Stimulated activated CD8-positive, alpha-beta memory T cell treated with anti-CD3 and anti-CD28 coated beads, Interleukin-2, amount 100 ng/mL, for 1 hour (primary cell): ENCODE measurements around the gene TRIM7.
A peak's percentile ranks its signal among the peaks of the same experiment; 100 is the strongest.
"Not testable (repeated sequence)": the region's sequence is repeated elsewhere in the genome, so short reads cannot be mapped to it uniquely, and the experiment has no call there.

ENCODE experiments used
- DNase-seq, 2 donors: peaks; one replicate each; pipeline ENCODE4 v3.0.0-alpha.2; 2020; ENCODE audit warnings: low read depth in 2 of 2

The TRIM7 gene

DNA sequence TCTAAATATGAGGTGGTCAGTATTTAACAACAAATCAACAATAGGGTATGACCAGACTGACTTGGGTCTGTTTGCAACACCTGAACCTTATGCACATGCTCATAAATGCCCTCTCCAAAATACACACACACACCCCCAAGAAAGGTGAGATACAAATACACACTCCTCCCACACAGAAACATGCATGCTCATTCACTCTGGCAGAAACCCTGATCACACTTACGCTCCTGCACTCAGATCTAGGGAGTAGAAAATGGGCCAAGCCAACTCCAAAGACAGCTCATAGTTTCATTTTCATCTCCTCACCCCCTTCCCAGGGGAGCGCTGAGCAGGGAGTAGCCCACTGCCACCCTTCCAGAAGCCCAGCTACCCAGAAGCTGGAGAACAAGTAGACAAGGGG is 11.3 kb downstream of the TRIM7 start:
- DNase-seq, result no peak

DNA sequence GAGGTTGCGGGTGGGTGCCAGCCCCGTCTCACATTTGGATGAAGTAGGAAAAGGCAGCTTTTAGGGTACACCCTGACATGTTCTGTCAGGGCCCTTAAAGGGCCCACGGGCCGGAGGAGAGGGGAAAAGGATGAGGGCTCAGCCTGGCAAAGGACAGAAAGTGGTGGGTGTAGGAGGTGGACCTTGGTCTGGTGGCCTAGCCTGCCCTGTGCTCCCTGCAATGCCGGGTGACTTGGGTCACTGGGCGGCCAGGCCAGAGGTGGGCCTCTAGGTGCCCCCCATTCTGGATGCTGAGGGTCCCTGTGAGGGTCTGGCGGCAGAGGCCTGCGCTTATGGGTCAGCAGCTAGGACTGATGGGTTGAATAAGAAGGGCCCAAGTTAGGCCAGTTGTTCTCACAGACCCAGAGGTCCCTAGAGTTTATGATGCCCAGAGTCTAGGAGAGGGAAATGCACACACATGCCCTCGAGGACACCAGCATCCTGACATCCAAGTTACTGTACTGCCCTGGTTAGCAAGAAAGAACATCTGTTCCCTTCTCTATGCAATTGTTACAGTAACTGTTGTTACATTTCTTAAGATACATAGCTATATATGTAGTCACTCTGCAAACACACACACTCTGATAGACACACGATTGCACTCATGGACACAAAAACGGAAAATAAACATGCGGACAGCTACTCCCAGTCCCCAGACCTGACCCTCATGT is 12.5 kb downstream of the TRIM7 start:
- no peak for DNase-seq

DNA sequence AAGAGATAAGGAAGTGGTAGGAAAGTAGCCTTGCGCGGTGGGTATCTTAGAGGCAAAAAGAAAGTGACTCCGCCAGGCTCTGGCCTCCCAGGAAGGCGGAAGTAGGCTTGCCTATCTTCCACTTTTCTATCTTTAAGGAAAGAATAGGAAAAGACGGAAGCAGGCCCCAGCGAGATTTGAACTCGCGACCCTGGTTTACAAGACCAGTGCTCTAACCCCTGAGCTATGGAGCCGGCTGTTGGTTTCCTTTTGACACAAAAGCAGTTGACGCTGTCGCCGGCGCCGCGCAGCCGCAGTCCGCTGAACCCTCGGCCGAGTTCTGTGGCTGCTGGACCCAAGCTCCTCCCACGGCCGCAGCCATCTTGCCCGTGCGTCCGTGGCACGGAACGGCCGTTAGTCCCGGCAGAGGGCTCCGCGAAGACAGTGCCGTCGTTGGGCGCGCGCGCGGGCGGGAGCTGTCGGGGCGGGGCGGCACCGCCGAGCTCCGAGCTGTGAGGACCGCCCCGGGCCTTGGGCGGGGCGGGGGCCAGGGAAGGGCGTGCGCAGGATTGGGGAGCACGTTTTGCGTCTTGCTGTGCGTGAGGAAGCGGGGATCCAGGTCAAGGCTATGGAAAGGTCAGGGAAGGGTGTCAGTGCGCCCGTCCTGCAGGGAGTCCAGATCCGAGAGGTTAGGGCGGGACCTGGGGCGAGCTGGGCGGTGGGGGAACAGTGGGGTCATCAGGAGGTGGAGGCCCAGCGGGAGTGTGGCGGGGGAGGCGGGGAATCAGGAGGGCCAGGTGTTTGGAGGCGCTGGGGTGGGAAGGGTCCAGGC is 13.3 kb downstream of the TRIM7 start:
- DNase-seq, result peak; percentile 90 to 97

DNA sequence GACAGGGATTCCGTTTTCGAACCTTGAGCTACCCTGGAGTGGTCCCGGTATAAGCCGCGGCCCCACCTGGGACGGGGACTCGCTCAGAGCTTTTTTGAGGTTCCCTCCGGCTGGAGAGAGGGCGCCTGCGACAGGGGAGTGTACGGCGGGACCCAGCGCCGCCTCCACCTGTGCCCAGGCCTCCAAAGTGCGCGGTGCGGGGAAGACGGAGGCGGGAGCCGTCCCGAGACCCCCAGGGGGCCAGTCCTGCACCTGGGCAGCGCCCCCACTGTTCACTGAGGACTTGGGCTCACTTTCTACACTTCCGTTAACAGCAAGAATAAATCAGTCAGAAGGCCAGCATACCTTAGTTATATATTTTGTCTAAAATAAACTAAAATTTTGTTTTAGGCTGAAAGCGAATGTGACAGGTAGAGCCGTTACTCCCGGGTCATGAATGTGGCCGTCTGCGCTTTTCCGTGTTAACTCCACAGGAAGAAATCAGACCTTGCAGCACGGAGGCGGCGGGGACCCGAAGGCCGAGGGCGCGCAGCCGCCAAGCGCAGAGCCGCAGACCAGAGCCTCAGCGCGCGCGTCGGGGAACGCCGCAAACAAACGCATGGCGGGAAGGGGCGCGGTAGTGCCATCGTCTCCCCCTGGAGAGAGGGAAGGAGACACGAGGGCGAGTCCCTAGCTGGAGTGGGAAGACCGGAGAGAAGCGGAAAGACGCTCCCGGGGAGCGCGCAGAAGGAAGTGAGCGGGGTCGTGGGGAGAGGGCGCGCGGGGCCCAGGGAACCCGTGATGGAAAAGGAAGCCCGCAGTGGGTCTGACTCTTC is 14.1 kb downstream of the TRIM7 start:
- DNase-seq, result no peak

DNA sequence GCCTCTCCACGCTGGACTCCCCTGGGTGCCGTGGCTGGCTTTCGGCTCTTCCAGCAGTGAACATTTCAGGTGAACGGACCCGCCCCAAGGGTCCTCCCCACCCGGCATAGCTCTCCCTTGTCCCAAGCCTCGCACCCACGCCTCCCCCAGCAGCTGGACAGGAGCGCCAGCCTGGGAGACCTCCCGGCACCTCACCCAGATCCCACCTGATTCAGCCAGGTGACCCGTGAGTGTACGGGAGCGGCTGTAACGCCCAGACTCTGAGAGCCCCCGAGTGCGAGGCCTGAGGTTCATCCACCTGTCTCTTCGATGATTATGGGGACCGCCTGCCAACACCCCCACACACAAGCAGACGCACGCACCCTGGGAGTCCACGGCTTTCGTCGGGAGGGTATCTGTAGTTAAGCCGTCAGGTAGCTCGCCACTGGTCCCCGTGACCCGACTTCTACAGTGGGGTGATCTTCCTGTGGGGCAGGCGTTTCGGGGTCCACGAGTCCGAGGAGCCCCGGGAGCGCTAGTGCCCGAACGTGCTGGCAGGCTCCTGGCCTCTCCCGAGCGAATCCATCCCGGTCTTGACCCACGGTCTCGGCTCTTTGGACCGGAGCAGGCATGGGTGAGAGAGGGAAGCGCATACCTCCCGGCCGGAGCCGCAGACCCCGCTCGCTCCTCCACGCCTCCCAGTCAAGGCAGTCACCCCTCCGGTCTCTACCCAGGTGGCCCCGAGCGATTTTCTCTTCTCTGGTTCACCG is 14.9 kb downstream of the TRIM7 start:
- no peak for DNase-seq

DNA sequence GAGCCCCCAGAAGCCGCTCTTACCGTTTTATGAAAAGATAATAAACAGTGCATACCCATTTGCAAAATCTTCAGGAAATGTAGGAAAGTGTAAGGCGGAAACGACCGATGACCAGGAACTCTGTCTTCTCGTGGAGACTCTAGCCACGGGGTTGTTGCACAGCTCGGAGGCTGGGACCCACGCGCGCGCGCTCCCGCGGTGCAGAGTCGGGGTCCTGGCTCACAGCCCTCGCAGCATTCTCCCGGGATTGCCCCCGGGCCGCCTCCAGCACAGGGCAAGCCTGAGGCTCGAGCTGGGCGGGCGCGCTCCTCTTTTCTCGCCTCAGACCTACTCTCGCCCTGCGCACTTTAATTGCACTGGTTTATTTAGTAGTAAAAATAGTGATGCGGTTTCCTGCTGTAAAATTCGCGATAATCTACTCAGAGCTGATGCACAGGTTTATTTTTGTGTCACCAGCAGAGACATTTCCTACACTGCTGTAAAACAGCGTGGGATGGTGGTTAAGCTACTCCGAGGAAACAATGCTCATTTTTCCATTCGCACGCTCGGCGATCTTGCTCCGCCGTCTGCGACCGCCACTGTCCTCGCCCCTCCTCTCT is 15.5 kb downstream of the TRIM7 start:
- peak in 1 of 2 donors; percentile 37 for DNase-seq

DNA sequence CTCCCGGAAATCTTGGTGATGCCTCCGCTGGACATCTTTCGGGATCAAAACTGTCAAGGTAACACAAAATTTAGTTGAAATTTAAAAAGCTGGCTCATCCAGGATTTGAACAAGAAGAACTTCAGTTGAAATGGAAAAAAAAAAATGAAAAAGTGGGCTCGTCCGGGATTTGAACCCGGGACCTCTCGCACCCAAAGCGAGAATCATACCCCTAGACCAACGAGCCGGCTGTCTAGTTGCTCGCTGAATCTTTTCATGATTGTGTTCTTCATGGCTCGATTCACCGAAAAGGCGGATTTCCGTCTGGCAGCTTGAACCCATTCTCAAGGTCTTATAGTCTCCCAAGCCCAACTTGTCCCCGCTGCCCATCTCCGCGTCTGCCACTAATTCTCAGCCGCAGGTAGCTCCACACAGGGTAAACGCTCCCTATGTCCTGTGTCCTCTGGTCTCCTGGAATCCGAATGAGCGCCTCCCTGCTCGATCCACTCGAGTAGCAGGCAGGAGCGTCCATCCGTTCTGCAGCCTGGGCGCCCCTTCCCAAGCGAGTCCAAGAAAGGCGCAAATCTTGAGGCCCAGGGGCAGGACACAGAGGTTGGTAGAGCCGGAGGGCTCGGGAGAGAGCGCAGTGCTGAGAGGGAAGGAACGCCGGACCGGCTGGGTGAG is 16.2 kb downstream of the TRIM7 start:
- peak in 1 of 2 donors; percentile 61 for DNase-seq

DNA sequence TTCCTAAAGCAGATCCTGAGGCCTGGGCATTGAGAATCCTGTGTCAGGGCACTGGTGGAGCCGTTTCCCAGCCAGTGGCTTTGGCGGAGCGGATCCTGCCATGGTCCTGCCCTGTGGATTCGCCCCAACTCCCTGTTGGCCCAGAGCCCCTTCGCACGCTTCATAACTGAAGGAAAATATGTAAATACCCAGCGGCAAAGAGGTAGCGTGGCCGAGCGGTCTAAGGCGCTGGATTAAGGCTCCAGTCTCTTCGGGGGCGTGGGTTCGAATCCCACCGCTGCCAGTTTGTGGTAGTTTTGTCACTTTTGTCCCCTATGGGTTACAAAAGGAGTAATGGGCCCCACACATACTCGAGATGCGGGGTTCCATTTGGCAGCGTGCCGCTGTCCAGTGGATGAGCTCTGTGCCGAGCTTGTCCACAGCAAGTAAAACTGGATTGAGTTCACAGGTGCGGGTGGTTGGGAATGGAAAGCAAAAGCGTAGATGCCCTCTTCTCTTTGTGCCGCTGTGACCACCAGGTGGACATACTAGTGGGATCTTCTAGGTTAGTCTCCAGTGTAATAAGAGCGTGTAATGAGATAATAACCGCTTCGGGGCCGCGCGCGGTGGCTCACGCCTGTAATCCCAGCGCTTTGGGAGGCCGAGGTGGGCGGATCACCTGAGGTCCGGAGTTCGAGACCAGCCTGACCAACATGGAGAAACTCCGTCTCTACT is 17.3 kb downstream of the TRIM7 start:
- DNase-seq, result peak in 1 of 2 donors; percentile 21

DNA sequence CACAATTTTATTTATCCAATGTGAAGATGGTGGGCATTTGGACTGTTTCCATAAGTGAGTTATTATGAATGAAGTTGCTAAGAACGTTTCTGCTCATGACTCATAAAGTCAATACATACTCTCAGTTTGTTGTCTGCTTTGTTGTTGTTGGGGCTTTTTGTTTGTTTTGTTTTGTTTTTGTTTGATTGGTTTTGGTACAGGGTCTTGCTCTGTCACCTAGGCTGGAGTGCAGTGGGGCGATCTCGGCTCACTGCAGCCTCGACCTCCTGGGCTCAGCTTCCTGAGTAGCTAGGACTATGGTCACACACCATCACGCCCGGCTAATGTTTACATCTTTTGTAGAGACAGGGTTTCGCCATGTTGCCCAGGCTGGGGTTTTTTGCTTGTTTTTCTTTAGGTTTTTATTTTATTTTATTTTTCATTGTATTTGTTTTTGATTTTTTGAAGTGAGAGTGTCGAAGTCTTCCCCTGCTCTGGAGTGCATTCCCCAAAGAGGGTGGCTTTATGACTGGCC is 18.0 kb downstream of the TRIM7 start:
- DNase-seq, result no peak

DNA sequence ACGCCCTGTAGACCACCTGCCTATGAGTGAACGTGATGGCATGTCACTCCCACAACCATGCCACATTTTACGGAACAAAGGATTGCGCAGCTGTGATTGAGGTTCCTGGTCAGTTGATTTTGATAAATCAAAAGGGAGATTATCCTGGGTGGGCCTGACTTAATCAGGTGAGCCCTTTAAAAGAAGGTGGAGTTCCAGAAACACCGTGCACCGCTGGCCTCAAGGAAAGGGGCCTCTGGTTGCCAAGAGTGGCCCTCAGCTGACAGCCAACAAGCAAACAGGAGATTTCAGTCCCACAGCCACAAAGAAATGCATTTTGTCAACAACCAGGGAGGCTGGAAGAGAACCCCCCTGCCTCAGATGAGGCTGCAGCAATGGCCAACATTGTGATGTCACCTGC is 19.0 kb downstream of the TRIM7 start:
- no peak for DNase-seq

DNA sequence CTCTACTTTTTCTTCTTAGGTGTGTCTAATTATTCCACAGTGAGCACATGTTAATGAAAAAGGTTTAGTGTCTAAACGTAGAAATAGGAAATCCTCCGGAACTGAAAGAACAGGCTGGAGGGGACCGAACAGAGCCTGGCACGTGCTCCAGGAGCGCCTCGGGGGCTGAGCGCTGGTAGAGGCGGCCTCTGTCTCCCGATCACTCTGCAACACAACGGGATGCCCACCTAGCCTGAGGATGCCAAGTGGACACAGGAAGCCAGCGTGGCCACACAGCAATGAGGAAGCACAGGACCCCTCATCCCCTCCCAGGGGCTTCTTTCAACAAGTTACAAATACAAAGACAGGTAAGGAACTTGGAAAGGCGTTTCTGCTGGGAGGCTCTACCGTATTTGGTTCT is 19.4 kb downstream of the TRIM7 start:
- no peak for DNase-seq

DNA sequence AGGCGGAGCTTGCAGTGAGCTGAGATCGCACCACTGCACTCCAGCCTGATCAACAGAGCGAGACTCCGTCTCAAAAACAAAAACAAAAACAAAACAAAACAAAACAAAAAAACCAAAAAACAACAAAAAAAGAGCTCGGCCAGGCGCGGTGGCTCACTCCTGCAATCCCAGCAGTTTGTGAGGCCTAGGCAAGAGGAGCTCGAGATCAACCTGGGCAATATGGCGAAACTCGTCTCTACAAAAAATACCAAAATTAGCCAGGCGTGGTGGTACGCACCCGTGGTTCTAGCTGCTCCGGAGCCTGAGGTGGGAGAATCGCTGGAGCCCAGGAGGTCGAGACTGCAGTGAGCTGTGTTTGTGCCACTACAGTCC is 20.2 kb downstream of the TRIM7 start:
- DNase-seq, result no peak

DNA sequence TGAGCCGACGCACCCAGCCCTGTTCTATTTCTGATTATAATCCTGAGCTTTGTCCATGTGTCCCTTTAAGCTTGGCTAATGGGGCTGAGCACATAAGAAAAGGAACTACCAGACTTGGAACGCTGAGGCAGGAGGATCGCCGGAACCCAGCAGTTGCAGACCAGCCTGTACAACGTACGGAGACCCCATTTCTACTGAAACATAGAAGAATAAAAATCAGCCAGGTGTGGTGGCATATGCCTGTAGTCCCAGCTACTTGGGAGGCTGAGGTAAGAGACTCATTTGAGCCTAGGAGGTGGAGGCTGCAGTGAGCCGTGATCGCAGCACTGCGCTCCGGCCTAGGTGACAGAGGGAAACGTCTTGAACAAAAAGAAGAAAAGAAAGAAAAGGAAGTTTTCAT is 22.3 kb downstream of the TRIM7 start:
- DNase-seq, result no peak

DNA sequence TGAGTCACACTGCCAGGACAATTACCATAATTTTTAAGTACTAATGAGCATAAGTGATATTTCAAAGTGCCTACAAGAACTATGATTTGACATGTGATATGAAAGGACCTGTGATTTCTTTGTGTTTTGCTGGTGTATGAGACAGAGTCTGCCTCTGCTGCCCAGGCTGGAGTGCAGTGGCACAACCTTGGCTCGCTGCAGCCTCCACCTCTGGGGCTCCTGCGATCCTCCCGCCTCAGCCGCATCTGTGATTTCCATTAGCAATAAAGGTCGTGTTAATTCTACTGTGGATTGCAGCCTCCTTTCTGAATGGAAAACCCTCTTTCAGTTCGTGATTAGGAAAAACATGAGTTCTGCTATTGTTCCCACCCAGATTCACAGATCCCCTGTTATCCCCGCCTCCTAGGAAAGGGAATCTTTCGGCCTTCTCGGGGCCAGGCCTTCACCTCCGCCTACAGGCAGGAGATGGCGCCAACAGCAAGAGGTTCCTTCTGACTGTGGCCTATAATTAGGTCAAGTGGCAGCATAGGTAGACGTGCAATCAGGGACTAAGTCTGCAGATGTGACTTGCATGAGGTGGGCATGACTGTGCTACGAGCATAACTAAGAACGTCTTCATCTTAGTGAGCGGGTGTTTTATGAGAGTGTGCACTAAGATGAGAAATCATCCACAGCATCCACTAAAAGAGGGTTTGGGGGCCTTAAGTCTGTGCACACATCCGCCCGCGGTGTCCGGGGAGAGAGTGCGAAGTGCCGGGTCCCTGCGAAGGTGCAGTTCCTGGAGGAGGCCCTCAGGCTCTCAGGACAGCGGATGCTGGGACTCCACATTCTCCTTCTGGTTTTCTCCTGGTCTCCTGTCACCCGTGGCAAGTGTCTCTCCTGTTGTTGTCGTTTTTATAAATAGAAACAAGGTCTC is 23.1 kb downstream of the TRIM7 start:
- no peak for DNase-seq

DNA sequence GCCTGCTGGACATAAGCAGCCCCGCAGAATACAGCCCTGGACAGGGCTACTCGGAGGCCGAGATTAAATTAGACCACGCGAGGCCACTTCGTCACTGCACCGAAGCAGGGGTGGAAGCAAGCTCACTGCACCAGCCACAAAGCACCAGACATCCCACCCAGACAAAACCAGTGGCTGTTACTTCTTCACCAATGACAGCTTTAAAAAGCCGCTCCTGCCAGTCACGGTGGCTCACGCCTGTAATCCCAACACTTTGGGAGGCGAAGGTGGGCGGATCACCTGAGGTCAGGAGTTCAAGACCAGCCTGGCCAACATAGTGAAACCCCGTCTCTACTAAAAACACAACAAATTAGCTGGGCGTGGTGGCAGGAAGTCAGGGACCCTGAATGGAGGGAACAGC is 27.4 kb downstream of the TRIM7 start:
- not testable (repeated sequence) for DNase-seq

DNA sequence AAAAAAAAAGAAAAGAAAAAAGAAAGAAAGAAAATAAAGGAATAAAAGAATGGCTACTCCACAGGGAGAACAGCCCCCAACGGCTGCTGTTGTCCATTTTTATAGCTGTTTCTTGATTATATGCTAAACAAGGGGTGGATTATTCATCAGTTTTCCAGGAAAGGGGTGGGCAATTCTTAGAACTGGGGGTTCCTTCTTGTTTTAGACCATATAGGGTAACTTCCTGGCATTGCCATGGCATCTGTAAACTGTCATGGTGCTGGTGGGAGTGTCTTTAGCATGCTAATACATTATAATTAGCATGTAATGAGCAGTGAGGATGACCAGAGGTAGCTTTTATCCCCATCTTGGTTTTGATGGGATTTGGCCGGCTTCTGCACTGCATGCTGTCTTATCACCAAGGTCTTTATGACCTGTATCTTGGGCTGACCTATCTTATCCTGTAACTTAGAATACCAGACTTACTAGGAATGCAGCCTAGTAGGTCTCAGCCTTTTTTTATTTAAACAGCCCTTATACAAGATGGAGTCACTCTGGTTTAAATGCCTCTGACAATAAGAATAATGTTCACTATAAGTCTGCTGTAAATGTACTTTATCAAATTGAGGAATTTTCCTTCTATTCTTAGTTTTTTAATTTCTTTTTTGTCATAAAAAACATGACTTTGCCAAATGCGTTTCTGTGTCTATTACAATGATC is 28.6 kb downstream of the TRIM7 start:
- DNase-seq, result no peak

DNA sequence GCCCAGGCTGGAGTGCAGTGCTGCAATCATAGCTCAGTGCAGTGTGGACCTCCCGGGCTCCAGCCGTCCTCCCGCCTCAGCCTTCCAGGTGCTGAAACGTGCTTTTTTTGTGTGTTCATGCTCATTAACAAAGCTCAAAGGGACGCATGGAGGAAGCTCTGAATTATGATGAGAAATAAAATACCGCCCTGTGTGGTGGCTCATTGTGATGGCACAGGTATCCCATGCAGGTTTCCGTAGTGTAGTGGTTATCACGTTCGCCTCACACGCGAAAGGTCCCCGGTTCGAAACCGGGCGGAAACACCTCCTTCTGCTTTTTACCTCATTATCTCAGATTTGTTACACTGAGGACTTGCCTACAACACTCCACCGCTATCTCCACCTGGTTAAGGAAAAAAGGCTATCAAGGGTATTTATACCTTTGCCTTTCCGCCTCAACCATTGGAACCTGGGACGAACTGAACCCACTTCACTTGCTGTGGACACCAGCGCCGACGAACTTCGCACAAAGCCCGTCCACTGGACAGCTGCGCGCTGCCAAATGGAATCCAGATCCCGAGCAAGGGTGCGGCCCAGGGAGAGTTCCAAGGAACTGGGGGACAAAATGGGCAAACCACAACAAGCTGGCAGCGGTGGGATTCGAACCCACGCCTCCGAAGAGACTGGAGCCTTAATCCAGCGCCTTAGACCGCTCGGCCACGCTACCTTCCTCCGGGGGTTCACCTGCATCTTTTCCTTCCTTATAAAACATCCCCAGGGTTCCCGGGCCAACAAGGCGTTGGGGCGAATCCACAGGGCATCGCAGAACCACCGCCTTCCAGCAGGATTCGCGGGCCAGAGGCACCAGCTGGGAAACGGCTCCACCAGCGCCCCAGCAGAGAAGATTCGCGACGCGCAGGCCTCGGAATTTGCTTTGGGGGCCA is 31.3 kb downstream of the TRIM7 start:
- DNase-seq, result peak in 1 of 2 donors; percentile 29
